ENCODE results near the gene HIPK1. TPM values are rescaled to one million over a fixed set of nuclear protein-coding genes. Genes with fewer than 3 reads are reported as not detected.
"Not testable (repeated sequence)": the region's sequence is repeated elsewhere in the genome, so short reads cannot be mapped to it uniquely, and the experiment has no call there.

Gene HIPK1
- total and polyA plus RNA-seq, 10 of the 15 experiments (the other 5 are each of a cell fraction or from before 2014, with no cell fraction given) = 4.2 to 33.9 (median 11.4) TPM

DNA sequence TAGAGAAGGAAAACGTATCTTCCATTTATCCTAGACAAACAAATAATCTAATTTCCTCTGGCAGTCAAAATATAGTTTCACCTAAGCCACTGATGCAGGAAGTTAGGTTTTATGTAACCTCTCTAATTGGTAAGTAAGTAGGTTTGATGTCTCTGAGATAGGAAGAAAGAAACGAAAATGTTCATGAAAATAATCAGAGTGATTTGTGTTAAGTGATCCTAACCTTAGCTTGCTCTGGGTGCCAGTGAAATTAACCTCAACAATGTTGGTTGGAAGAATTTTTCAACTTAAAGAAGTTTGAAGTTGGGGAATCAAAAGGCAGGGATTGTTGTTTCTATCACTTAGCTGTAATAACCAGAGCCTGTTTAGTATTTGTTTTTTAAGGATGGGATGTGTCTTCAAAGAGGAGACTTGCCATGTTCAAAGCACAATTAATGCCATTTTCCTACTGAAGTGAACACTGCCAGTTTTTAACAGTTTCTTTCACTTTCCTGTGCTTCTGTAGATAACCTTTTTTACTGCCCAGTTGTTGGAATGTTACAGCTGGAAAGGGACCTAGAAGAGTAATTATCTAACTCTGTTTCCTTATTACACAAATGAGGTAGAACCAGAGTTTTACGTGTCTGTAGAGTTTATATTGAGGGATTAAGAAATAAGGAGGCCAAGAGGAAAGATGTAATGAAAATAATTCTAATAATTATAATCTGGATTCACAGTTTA is 18.4 kb downstream of the HIPK1 start:
- POLR2A ChIA-PET = interaction anchor here (1.1 to 4.6 kb wide), 4 partner anchors 13 to 71 kb away, joined by 3 to 34 read pairs (median 8); partner anchors contain the start of genes AP4B1 and HIPK1
- intact Hi-C loops (cut with micrococcal nuclease; ENCODE audit: unreplicated experiment) = no loop called here
- H3K9ac ChIP-seq (ENCODE audit: control insufficient read depth, insufficient read depth, low read length) = no peak overlapping the region; the same call in 1 of the 2 replicates

GRCh38 chr1:113948151-113948550 is 19.0 kb downstream of the HIPK1 start:
- H3K27me3 ChIP-seq (replicated peaks in 1 of 2; ENCODE audit: control insufficient read depth in 2 of 2, insufficient read depth in 2 of 2, low read length in 1 of 2); H3K4me2 ChIP-seq (ENCODE audit: control insufficient read depth, insufficient read depth); ATAC-seq; in situ Hi-C loops (cut with MboI); DNase-seq (ENCODE audit: low read depth, low spot score); FAIRE-seq; H4K20me1 ChIP-seq (ENCODE audit: control insufficient read depth, insufficient read depth); H3K36me3 ChIP-seq (ENCODE audit: control insufficient read depth in 2 of 2, insufficient read depth in 2 of 2, low read length in 1 of 2); H3K9me3 ChIP-seq (replicated peaks; ENCODE audit: control insufficient read depth, insufficient read depth, low read length); BruUV-seq (replicated peaks); H2AFZ ChIP-seq (ENCODE audit: control insufficient read depth, low read depth, low read length); H3K27ac ChIP-seq (ENCODE audit: control insufficient read depth, insufficient read depth); H3K4me3 ChIP-seq; H3K9ac ChIP-seq (ENCODE audit: control insufficient read depth, insufficient read depth, low read length); intact Hi-C loops (cut with micrococcal nuclease; ENCODE audit: unreplicated experiment): not testable (repeated sequence)
- POLR2A ChIA-PET = interaction anchor here (0.7 to 4.6 kb wide), 3 partner anchors 10 to 55 kb away, joined by 3 to 34 read pairs (median 5); partner anchors contain the start of gene HIPK1
- SMC1A ChIA-PET (ENCODE audit: uncharacterized antibody, unreplicated experiment) = interaction anchor here (0.9 to 6.4 kb wide), 11 partner anchors 9 to 154 kb away, joined by 3 to 99 read pairs (median 6); partner anchors contain the start of genes AP4B1, DCLRE1B, HIPK1 and RSBN1
- RAD21 ChIA-PET (ENCODE audit: unreplicated experiment) = interaction anchor here (0.7 to 3.3 kb wide), 4 partner anchors 16 to 118 kb away, joined by 3 to 27 read pairs (median 3); partner anchors contain the start of gene HIPK1
- Histone ChIP-seq H3K4me1 (ENCODE audit: control insufficient read depth, insufficient read depth, low read length) (peaks cover 24% of the 10 kb centered on the region), H3K79me2 (ENCODE audit: control insufficient read depth, insufficient read depth, low read length) (peaks cover 47% of the 10 kb centered on the region)
- WGBS (ENCODE audit: insufficient coverage, insufficient replicate concordance, low lambda C conversion rate, missing lambda C conversion rate) = 98% methylated on average over 4 of the region's 4 CpGs
- CTCF ChIA-PET = interaction anchor here (1.0 to 2.2 kb wide), 6 partner anchors 8 to 118 kb away, joined by 3 to 6 read pairs (median 4); no protein-coding TSS in a partner anchor

More for the DNA sequence above, 18.4 kb downstream of the HIPK1 start:
- peaks cover 0 to 3% of the 10 kb centered on the region in 2 experiments; a peak in 2 of 4 replicates for H3K36me3 ChIP-seq (ENCODE audit: control insufficient read depth in 2 of 2, insufficient read depth in 2 of 2, low read length in 1 of 2)
- RAD21 ChIA-PET (ENCODE audit: unreplicated experiment) = interaction anchor here (0.9 to 3.3 kb wide), 6 partner anchors 16 to 112 kb away, joined by 3 to 27 read pairs (median 6); partner anchors contain the start of gene HIPK1
- CTCF ChIA-PET = interaction anchor here (0.6 to 2.4 kb wide), 10 partner anchors 9 to 335 kb away, joined by 3 to 19 read pairs (median 4); partner anchors contain the start of gene AP4B1
- H3K4me1 ChIP-seq (ENCODE audit: control insufficient read depth, insufficient read depth, low read length) = peaks cover 24% of the 10 kb centered on the region
- H3K4me2 ChIP-seq (ENCODE audit: control insufficient read depth, insufficient read depth) = peak overlapping the region; percentile 74; the same call in 1 of the 2 replicates
- H3K27ac ChIP-seq (ENCODE audit: control insufficient read depth, insufficient read depth) = peak overlapping the region; percentile 50
- TF ChIP-seq, protein P1, sequence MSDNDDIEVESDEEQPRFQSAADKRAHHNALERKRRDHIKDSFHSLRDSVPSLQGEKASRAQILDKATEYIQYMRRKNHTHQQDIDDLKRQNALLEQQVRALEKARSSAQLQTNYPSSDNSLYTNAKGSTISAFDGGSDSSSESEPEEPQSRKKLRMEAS (IDR thresholded peaks at IDR 0.05; ENCODE audit: low read depth, low read length) = no peak
- TF ChIP-seq CBFB (IDR thresholded peaks at IDR 0.05; ENCODE audit: low read depth) (no peak), E2F8 (IDR thresholded peaks at IDR 0.05; ENCODE audit: low read depth, partially characterized antibody) (no peak), SP1 (IDR thresholded peaks at IDR 0.05; ENCODE audit: low read depth, low read length) (no peak), CREB1 (IDR thresholded peaks at IDR 0.05; ENCODE audit: low read depth) (no peak), KDM1A (IDR thresholded peaks at IDR 0.05; ENCODE audit: borderline replicate concordance) (no peak)
- peak overlapping the region; percentile 1; the same call in 1 of the 2 replicates for H3K4me3 ChIP-seq
- BruUV-seq (replicated peaks) = TSS peak; percentile 22
- H3K79me2 ChIP-seq (ENCODE audit: control insufficient read depth, insufficient read depth, low read length) = peaks cover 52% of the 10 kb centered on the region
- SMC1A ChIA-PET (ENCODE audit: uncharacterized antibody, unreplicated experiment) = interaction anchor here (0.7 to 6.4 kb wide), 20 partner anchors 10 to 335 kb away, joined by 3 to 99 read pairs (median 5); partner anchors contain the start of genes AP4B1, DCLRE1B, HIPK1 and RSBN1
- H3K9me3 ChIP-seq (replicated peaks; ENCODE audit: control insufficient read depth, insufficient read depth, low read length) = peaks cover 7% of the 10 kb centered on the region
- ATAC-seq = peak; percentile 52
- in situ Hi-C loops (cut with MboI) = no loop called here
- H2AFZ ChIP-seq (ENCODE audit: control insufficient read depth, low read depth, low read length) = peak overlapping the region; percentile 39; the same call in 1 of the 2 replicates
- FAIRE-seq = no peak
- no peaks in the 10 kb centered on the region; the same call in 1 of the 2 replicates for H4K20me1 ChIP-seq (ENCODE audit: control insufficient read depth, insufficient read depth)
- DNase-seq (ENCODE audit: low read depth, low spot score) = no peak
- WGBS (ENCODE audit: insufficient coverage, insufficient replicate concordance, low lambda C conversion rate, missing lambda C conversion rate) = 3% methylated on average over 3 of the region's 3 CpGs
- no peaks in the 10 kb centered on the region for H3K27me3 ChIP-seq (replicated peaks in 1 of 2; ENCODE audit: control insufficient read depth in 2 of 2, insufficient read depth in 2 of 2, low read length in 1 of 2)

All from GM12878 (cell line).